Ishikawa (cell line): Measurements from ENCODE around the gene BTBD16.

Source experiments
- CREB1 ChIP-seq: IDR thresholded peaks from 2 replicates; pipeline ENCODE4 v1.6.1; 2012; ENCODE audit warnings: low read depth
- EP300 ChIP-seq: IDR thresholded peaks from 2 replicates; pipeline ENCODE4 v1.6.1; 2012; ENCODE audit warnings: borderline replicate concordance
- NFIC ChIP-seq: IDR thresholded peaks from 2 replicates; pipeline ENCODE4 v1.6.1; 2012
- TAF1 ChIP-seq: IDR thresholded peaks from 2 replicates; pipeline ENCODE4 v1.6.1; 2012; ENCODE audit warnings: low read depth, mild to moderate bottlenecking
- YY1 ChIP-seq: IDR thresholded peaks from 2 replicates; pipeline ENCODE4 v1.6.1; 2012; ENCODE audit warnings: low read depth
- ZBTB7A ChIP-seq: IDR thresholded peaks from 2 replicates; pipeline ENCODE4 v1.6.1; 2012; ENCODE audit warnings: low read depth
- TF ChIP-seq, protein P1 (sequence below): IDR thresholded peaks from 2 replicates; pipeline ENCODE4 v1.6.1; 2012
- TF ChIP-seq, protein P2 (sequence below): IDR thresholded peaks from 2 replicates; pipeline ENCODE4 v1.6.1; 2012; ENCODE audit warnings: low read depth, mild to moderate bottlenecking
- TF ChIP-seq, protein P3 (sequence below): IDR thresholded peaks from 2 replicates; pipeline ENCODE4 v1.6.1; 2012

DNA sequence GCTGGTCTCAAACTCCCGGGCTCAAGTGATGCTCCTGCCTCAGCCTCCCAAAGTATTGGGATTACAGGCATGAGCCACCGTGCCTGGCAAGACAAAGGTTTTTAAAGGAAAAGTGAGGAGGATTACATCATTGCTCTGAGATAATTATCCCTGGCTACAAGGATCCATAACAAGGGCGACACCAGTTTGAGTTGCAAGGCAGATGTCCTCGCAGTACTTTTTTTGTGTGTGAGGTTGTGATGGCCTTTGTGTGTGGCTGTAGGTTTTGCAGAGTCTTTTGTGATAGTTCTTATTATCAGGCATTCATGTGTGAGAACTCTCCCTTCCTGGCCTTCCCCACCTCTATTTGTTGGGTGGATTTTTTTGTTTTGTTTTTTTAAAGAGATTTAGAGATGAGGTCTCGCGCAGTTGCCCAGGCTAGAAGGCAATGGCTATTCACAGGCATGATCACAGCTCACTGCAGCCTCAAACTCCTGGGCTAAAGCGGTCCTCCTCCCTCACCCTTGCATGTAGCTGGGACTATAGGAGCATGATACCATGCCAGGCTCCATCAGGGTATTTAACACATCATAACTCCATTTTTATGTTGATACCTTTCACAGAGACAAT lies 10.0 kb downstream of the BTBD16 start:
- no peak for TF ChIP-seq ZBTB7A
- TF ChIP-seq YY1: no peak
- TF ChIP-seq, protein P1, sequence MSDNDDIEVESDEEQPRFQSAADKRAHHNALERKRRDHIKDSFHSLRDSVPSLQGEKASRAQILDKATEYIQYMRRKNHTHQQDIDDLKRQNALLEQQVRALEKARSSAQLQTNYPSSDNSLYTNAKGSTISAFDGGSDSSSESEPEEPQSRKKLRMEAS: no peak
- TF ChIP-seq TAF1: no peak
- no peak for TF ChIP-seq CREB1
- no peak for TF ChIP-seq EP300
- TF ChIP-seq, protein P2, sequence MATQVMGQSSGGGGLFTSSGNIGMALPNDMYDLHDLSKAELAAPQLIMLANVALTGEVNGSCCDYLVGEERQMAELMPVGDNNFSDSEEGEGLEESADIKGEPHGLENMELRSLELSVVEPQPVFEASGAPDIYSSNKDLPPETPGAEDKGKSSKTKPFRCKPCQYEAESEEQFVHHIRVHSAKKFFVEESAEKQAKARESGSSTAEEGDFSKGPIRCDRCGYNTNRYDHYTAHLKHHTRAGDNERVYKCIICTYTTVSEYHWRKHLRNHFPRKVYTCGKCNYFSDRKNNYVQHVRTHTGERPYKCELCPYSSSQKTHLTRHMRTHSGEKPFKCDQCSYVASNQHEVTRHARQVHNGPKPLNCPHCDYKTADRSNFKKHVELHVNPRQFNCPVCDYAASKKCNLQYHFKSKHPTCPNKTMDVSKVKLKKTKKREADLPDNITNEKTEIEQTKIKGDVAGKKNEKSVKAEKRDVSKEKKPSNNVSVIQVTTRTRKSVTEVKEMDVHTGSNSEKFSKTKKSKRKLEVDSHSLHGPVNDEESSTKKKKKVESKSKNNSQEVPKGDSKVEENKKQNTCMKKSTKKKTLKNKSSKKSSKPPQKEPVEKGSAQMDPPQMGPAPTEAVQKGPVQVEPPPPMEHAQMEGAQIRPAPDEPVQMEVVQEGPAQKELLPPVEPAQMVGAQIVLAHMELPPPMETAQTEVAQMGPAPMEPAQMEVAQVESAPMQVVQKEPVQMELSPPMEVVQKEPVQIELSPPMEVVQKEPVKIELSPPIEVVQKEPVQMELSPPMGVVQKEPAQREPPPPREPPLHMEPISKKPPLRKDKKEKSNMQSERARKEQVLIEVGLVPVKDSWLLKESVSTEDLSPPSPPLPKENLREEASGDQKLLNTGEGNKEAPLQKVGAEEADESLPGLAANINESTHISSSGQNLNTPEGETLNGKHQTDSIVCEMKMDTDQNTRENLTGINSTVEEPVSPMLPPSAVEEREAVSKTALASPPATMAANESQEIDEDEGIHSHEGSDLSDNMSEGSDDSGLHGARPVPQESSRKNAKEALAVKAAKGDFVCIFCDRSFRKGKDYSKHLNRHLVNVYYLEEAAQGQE: no peak
- TF ChIP-seq NFIC: no peak
- TF ChIP-seq, protein P3, sequence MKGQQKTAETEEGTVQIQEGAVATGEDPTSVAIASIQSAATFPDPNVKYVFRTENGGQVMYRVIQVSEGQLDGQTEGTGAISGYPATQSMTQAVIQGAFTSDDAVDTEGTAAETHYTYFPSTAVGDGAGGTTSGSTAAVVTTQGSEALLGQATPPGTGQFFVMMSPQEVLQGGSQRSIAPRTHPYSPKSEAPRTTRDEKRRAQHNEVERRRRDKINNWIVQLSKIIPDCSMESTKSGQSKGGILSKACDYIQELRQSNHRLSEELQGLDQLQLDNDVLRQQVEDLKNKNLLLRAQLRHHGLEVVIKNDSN: no peak
